GM12878 (cell line): ENCODE data around the gene IL33. TPM values are rescaled to one million over a fixed set of nuclear protein-coding genes. Genes with fewer than 3 reads are reported as not detected.

ENCODE experiments used
- ATAC-seq: fragments of 200-7000 bp; cut with Tn5 transposase; 3 replicates; pipeline ENCODE4 v1.9.1; 2020; ENCODE audit warnings: mild to moderate bottlenecking, moderate library complexity
- BruUV-seq: library from RNA; stranded (reverse); fragments of 400-500 nt; replicated peaks from 2 replicates; lab custom pipeline; 2021; lab: Mats Ljungman, UMichigan
- CTCF ChIA-PET: fragments of 300-600 bp; sonication (Branson Sonifier 250); formaldehyde crosslinking; extraction: SDS; loops from one replicate; lab custom pipeline; 2021; ENCODE audit warnings: inconsistent platforms; lab: Yijun Ruan, JAX
- POLR2A ChIA-PET: fragments of 350-600 bp; formaldehyde crosslinking; extraction: SDS; loops from one replicate; lab custom pipeline; 2021; ENCODE audit warnings: inconsistent platforms; lab: Charles Lee
- RAD21 ChIA-PET: fragments of 300-600 bp; sonication (Branson Sonifier 250); formaldehyde crosslinking; loops from one replicate; lab custom pipeline; 2023; ENCODE audit warnings: antibody characterized with exemption; ENCODE audit not compliant: unreplicated experiment; lab: Charles Lee
- SMC1A ChIA-PET: fragments of 300-600 bp; sonication (Branson Sonifier 250); formaldehyde crosslinking; loops from one replicate; lab custom pipeline; 2023; ENCODE audit not compliant: unreplicated experiment, uncharacterized antibody; lab: Charles Lee
- DNase-seq: peaks from one replicate; pipeline ENCODE4 v3.0.0-alpha.2; 2011; ENCODE audit warnings: low read depth, low spot score
- FAIRE-seq: peaks from 3 replicates; lab custom pipeline; 2011; peaks lifted over from hg19 to GRCh38; lab: Jason Lieb, UNC
- H2AFZ ChIP-seq: 2 replicates; pipeline ENCODE4 v1.6.0; 2011; ENCODE audit warnings: low read depth, low read length, control low read depth; ENCODE audit not compliant: control insufficient read depth
- H3K27ac ChIP-seq: 2 replicates; pipeline ENCODE4 v1.5.1; 2011; ENCODE audit warnings: control low read depth; ENCODE audit not compliant: control insufficient read depth, insufficient read depth
- H3K27me3 ChIP-seq, 2 experiments: replicated peaks in 1 of 2; 2 replicates each; pipeline versions ENCODE4 v1.6.0 to v1.6.1; 2011; ENCODE audit warnings: low read length in 1 of 2; ENCODE audit not compliant: control insufficient read depth in 2 of 2, insufficient read depth in 2 of 2
- H3K36me3 ChIP-seq, 2 experiments: 2 replicates each; pipeline ENCODE4 v1.5.1; 2011; ENCODE audit warnings: low read length in 1 of 2; ENCODE audit not compliant: control insufficient read depth in 2 of 2, insufficient read depth in 2 of 2
- H3K4me1 ChIP-seq: 2 replicates; pipeline ENCODE4 v1.6.1; 2011; ENCODE audit warnings: mild to moderate bottlenecking, low read length, moderate library complexity, mixed read lengths; ENCODE audit not compliant: control insufficient read depth, insufficient read depth
- H3K4me2 ChIP-seq: 2 replicates; pipeline ENCODE4 v1.6.0; 2011; ENCODE audit warnings: control low read depth; ENCODE audit not compliant: control insufficient read depth, insufficient read depth
- H3K4me3 ChIP-seq: fragments of 200-600 bp; sonication (generic); 2 replicates; pipeline ENCODE4 v1.5.1; 2016
- H3K79me2 ChIP-seq: 2 replicates; pipeline ENCODE4 v1.6.0; 2011; ENCODE audit warnings: low read length; ENCODE audit not compliant: control insufficient read depth, insufficient read depth
- H3K9ac ChIP-seq: 2 replicates; pipeline ENCODE4 v1.8.0; 2011; ENCODE audit warnings: low read length, control low read depth, mixed read lengths; ENCODE audit not compliant: control insufficient read depth, insufficient read depth
- H3K9me3 ChIP-seq: replicated peaks from 3 replicates; pipeline ENCODE4 v1.5.1; 2011; ENCODE audit warnings: mild to moderate bottlenecking, low read length; ENCODE audit not compliant: control insufficient read depth, insufficient read depth
- H4K20me1 ChIP-seq: 2 replicates; pipeline ENCODE4 v1.6.0; 2011; ENCODE audit not compliant: control insufficient read depth, insufficient read depth
- BHLHE40 ChIP-seq, 2 experiments: fragments of 450-650 bp in 1 of 2; IDR thresholded peaks; 2 replicates each; pipeline ENCODE4 v1.6.1; 2011 to 2017; ENCODE audit warnings: low read depth in 2 of 2, borderline replicate concordance in 1 of 2, improper control_type of control experiment in 1 of 2, low read length in 1 of 2, mild to moderate bottlenecking in 1 of 2
- CUX1 ChIP-seq: IDR thresholded peaks from 2 replicates; pipeline ENCODE4 v1.6.1; 2012; ENCODE audit warnings: improper control_type of control experiment, low read depth, low read length; ENCODE audit not compliant: insufficient replicate concordance
- IRF3 ChIP-seq: fragments of 450-650 bp; IDR thresholded peaks from 2 replicates; pipeline ENCODE4 v1.6.1; 2014; ENCODE audit warnings: mild to moderate bottlenecking
- MTA3 ChIP-seq: IDR thresholded peaks from 2 replicates; pipeline ENCODE4 v1.6.1; 2012; ENCODE audit warnings: low read length, inconsistent platforms, borderline replicate concordance
- PKNOX1 ChIP-seq: fragments of 450-650 bp; IDR thresholded peaks from 2 replicates; pipeline ENCODE4 v1.6.1; 2016; ENCODE audit warnings: mild to moderate bottlenecking
- WGBS: methylation state at CpG from one replicate; pipeline ENCODE4 v1.1.6; 2016; ENCODE audit warnings: low lambda C conversion rate; ENCODE audit not compliant: insufficient replicate concordance, insufficient coverage; ENCODE audit errors: missing lambda C conversion rate; 5-methylcytosine and 5-hydroxymethylcytosine counted together
- in situ Hi-C: fragments of 300-500 bp; cut with MboI; formaldehyde crosslinking; loops from 9 replicates; pipeline ENCODE4 v1.14.3; 2018; ENCODE audit warnings: mixed read lengths
- intact Hi-C: fragments of 100-400 bp; cut with micrococcal nuclease; formaldehyde crosslinking; loops from one replicate; pipeline ENCODE4 v1.14.2; 2022; ENCODE audit not compliant: unreplicated experiment
- polyA plus RNA-seq, 11 experiments: library from polyadenylated mRNA; depleted of rRNA in 4 of 11; unstranded in 6 of 11; stranded (reverse) in 5 of 11; fragments of >200 nt; fragmentation: Nextera tagmentation in 4 of 11; fragmentation: Illumina TruSeq in 1 of 11; extraction: Ambion mirVana in 4 of 11; extraction: Trizol in 1 of 11; gene quantifications; 1 replicate in 1 of 11; 2 replicates in 10 of 11; pipeline versions ENCODE4 v1.2.1 to v1.2.3, GENCODE V29; 2011 to 2016; ENCODE audit warnings: inconsistent platforms in 2 of 11, missing spikeins in 2 of 11, low read depth in 1 of 11
- total RNA-seq, 4 experiments: library from RNA; depleted of rRNA in 3 of 4; stranded (reverse); fragments of >200 nt in 3 of 4; fragmentation: Illumina TruSeq in 1 of 4; extraction: Trizol in 1 of 4; gene quantifications; 2 replicates each; pipeline versions ENCODE4 v1.2.1 to v1.2.3, GENCODE V29; 2013 to 2021

The IL33 gene
- total and polyA plus RNA-seq, 10 of the 15 experiments (the other 5 are each of a cell fraction or from before 2014, with no cell fraction given), result not detected

- no peaks in the 10 kb centered on the region for H3K79me2 ChIP-seq
- H3K9me3 ChIP-seq, result no peaks in the 10 kb centered on the region; the same call in 2 of the 3 replicates
- no peak overlapping the region for H2AFZ ChIP-seq
- H3K36me3 ChIP-seq, result no peaks in the 10 kb centered on the region
- POLR2A ChIA-PET, result no interaction called here
- H4K20me1 ChIP-seq, result no peaks in the 10 kb centered on the region
- TF ChIP-seq IRF3 (no peak), MTA3 (no peak), PKNOX1 (no peak)
- SMC1A ChIA-PET, result interaction anchor here (0.9 kb wide), 1 partner anchor 69 kb away, joined by 4 read pairs; no protein-coding TSS in a partner anchor
- no peak for FAIRE-seq
- no peak for DNase-seq
- no peak overlapping the region for H3K4me3 ChIP-seq
- H3K27me3 ChIP-seq, result no peaks in the 10 kb centered on the region
- intact Hi-C loops, result no loop called here
- in situ Hi-C loops, result no loop called here
- WGBS, result 65% methylated on average over 2 of the region's 2 CpGs
- H3K4me2 ChIP-seq, result no peak overlapping the region
- no peak for ATAC-seq
- no peak overlapping the region for H3K9ac ChIP-seq
- no peaks in the 10 kb centered on the region for H3K4me1 ChIP-seq
- RAD21 ChIA-PET, result no interaction called here
- no TSS peak for BruUV-seq
- H3K27ac ChIP-seq, result no peak overlapping the region
- CTCF ChIA-PET, result no interaction called here
These were observed 21.7 kb downstream of the IL33 start for GRCh38 chr9:6237267-6237666.

GRCh38 chr9:6239048-6239461, 23.4 kb downstream of the IL33 start:
- CTCF ChIA-PET, result no interaction called here
- FAIRE-seq, result no peak
- BruUV-seq, result no TSS peak

More at GRCh38 chr9:6239048-6239461, 23.4 kb downstream of the IL33 start:
- H3K36me3 ChIP-seq, result no peaks in the 10 kb centered on the region
- H2AFZ ChIP-seq, result peak overlapping the region; percentile 15
- TF ChIP-seq CUX1 (no peak), BHLHE40 (IDR thresholded peaks at IDR 0.05; ENCODE audit: borderline replicate concordance in 1 of 2, low read depth in 2 of 2, low read length in 1 of 2) (0 out of 4 replicates have a peak, but pooled peaks of 1 of the 2 experiments have one; percentile 19)
- TF ChIP-seq, all 136 proteins: peak for 1
- in situ Hi-C loops (no loop called here), intact Hi-C loops (no loop called here)
- ChIA-PET POLR2A (no interaction called here), RAD21 (no interaction called here), SMC1A (interaction anchor here (1.0 to 1.2 kb wide), 3 partner anchors 8 to 112 kb away, joined by 3 to 4 read pairs (median 3); no protein-coding TSS in a partner anchor)
- Histone ChIP-seq H4K20me1 (no peaks in the 10 kb centered on the region), H3K4me3 (no peak overlapping the region), H3K79me2 (no peaks in the 10 kb centered on the region), H3K27me3 (no peaks in the 10 kb centered on the region), H3K4me1 (no peaks in the 10 kb centered on the region), H3K4me2 (no peak overlapping the region), H3K9ac (no peak overlapping the region), H3K27ac (no peak overlapping the region), H3K9me3 (no peaks in the 10 kb centered on the region; the same call in 2 of the 3 replicates)
- WGBS, result 61% methylated on average over 5 of the region's 5 CpGs
- DNase-seq, result no peak
- ATAC-seq, result no peak
